ENCODE measurements around the gene INPP5A. TPM values are rescaled to one million over a fixed set of nuclear protein-coding genes. Genes with fewer than 3 reads are reported as not detected.

INPP5A gene
- total RNA-seq, 1 donor from 2014 or later, result 41.0 TPM

- H3K36me3 Mint-ChIP-seq, result peaks cover 6% of the 10 kb centered on the region
- DNase-seq (ENCODE audit: low spot score in 2 of 2, unreplicated experiment in 2 of 2), result no peak
- H3K4me3 Mint-ChIP-seq, result no peak overlapping the region
- no peak overlapping the region for H3K27ac Mint-ChIP-seq
- H3K9me3 Mint-ChIP-seq, result peaks cover 4% of the 10 kb centered on the region
- H3K27me3 Mint-ChIP-seq (ENCODE audit: low read depth), result no peaks in the 10 kb centered on the region
- peaks cover 11% of the 10 kb centered on the region for H3K4me1 Mint-ChIP-seq
- no peak for TF ChIP-seq CTCF (IDR thresholded peaks at IDR 0.05; ENCODE audit: unreplicated experiment)
Observed at GRCh38 chr10:132562177-132562915, 24.8 kb downstream of the INPP5A start.

- H3K36me3 Mint-ChIP-seq, result peaks cover 6% of the 10 kb centered on the region
- no peak overlapping the region for H3K4me3 Mint-ChIP-seq
Observed at GRCh38 chr10:132562916-132563456, 25.4 kb downstream of the INPP5A start.

GRCh38 chr10:132563485-132564248, 26.1 kb downstream of the INPP5A start:
- H3K4me3 Mint-ChIP-seq, result no peak overlapping the region
- H3K36me3 Mint-ChIP-seq, result peaks cover 6% of the 10 kb centered on the region
- no peak for DNase-seq (ENCODE audit: low spot score in 2 of 2, unreplicated experiment in 2 of 2)
- no peak overlapping the region for H3K27ac Mint-ChIP-seq
- H3K4me1 Mint-ChIP-seq, result peaks cover 9% of the 10 kb centered on the region
- peaks cover 4% of the 10 kb centered on the region for H3K9me3 Mint-ChIP-seq
- TF ChIP-seq CTCF (IDR thresholded peaks at IDR 0.05; ENCODE audit: unreplicated experiment), result no peak
- H3K27me3 Mint-ChIP-seq (ENCODE audit: low read depth), result no peaks in the 10 kb centered on the region

More at GRCh38 chr10:132562916-132563456, 25.4 kb downstream of the INPP5A start:
- Mint-ChIP-seq H3K4me1 (peaks cover 9% of the 10 kb centered on the region), H3K27me3 (ENCODE audit: low read depth) (no peaks in the 10 kb centered on the region), H3K9me3 (peaks cover 4% of the 10 kb centered on the region), H3K27ac (no peak overlapping the region)
- DNase-seq (ENCODE audit: low spot score in 2 of 2, unreplicated experiment in 2 of 2), result no peak
- no peak for TF ChIP-seq CTCF (IDR thresholded peaks at IDR 0.05; ENCODE audit: unreplicated experiment)

GRCh38 chr10:132564249-132564605, 26.6 kb downstream of the INPP5A start:
- Mint-ChIP-seq H3K27ac (no peak overlapping the region), H3K36me3 (peaks cover 6% of the 10 kb centered on the region)

GRCh38 chr10:132564690-132565089, 27.1 kb downstream of the INPP5A start:
- peaks cover 9% of the 10 kb centered on the region for H3K4me1 Mint-ChIP-seq

More at GRCh38 chr10:132564249-132564605, 26.6 kb downstream of the INPP5A start:
- TF ChIP-seq CTCF (IDR thresholded peaks at IDR 0.05; ENCODE audit: unreplicated experiment), result no peak
- H3K4me3 Mint-ChIP-seq, result no peak overlapping the region
- peaks cover 4% of the 10 kb centered on the region for H3K9me3 Mint-ChIP-seq
- DNase-seq (ENCODE audit: low spot score in 2 of 2, unreplicated experiment in 2 of 2), result no peak
- no peaks in the 10 kb centered on the region for H3K27me3 Mint-ChIP-seq (ENCODE audit: low read depth)
- peaks cover 9% of the 10 kb centered on the region for H3K4me1 Mint-ChIP-seq

More at GRCh38 chr10:132564690-132565089, 27.1 kb downstream of the INPP5A start:
- Mint-ChIP-seq H3K36me3 (peaks cover 6% of the 10 kb centered on the region), H3K4me3 (no peak overlapping the region), H3K27me3 (ENCODE audit: low read depth) (no peaks in the 10 kb centered on the region), H3K27ac (no peak overlapping the region), H3K9me3 (peaks cover 4% of the 10 kb centered on the region)
- no peak for DNase-seq (ENCODE audit: low spot score in 2 of 2, unreplicated experiment in 2 of 2)
- no peak for TF ChIP-seq CTCF (IDR thresholded peaks at IDR 0.05; ENCODE audit: unreplicated experiment)

All from mesothelial cell of epicardium (in vitro differentiated cells).